ENCODE measurements around the gene TMEM30B. TPM values are rescaled to one million over a fixed set of nuclear protein-coding genes. Genes with fewer than 3 reads are reported as not detected.

TMEM30B gene, protein sequence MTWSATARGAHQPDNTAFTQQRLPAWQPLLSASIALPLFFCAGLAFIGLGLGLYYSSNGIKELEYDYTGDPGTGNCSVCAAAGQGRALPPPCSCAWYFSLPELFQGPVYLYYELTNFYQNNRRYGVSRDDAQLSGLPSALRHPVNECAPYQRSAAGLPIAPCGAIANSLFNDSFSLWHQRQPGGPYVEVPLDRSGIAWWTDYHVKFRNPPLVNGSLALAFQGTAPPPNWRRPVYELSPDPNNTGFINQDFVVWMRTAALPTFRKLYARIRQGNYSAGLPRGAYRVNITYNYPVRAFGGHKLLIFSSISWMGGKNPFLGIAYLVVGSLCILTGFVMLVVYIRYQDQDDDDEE
- total RNA-seq: 2.7 to 9.3 TPM (median 7.9 TPM) in 3 replicates
- long read RNA-seq, full-length matches to known transcripts: 35 of 35 reads
- long read RNA-seq, partial matches to known transcripts: 0 of 35 reads
- long read RNA-seq, other reads (novel, unspliced or antisense): 0 of 35 reads

DNA sequence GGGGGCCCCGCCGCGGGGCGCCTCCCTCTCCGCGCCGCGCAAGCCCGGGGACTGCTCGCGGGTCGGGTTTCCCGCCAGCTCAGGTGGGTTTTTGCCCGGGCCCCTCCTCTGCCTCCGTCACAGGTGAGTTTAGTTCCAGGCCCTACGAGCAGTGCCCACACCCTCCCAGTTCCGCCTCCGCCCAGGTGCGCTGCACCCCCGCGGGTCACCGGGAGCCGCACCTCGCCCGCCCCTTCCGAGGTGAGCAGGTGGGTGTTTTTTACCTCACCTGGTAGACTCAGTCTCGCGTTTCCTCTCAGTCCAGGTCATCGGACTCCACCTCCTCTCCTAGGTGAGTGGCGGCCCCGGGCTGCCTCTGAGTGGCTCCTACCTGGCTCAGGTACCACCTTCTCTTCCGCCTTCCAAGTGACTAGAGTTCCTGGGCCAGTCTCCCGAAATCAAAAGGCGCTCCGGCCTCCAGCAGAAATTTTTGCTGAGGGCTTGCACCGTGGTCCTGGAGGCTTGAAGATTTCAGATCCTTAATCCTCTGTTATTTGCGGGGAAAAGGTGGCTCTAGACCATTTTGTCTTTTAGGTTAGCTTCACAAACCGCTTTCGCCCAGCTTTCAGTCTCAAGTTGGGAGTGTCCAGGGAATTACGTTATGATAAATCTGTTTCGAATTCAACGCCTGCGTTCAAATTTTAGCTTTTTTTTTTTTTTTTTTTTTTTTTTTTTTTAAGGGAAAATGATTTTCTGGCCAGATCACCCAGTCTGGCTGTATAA is at the start of gene TMEM30B:
TSS of gene TMEM30B (minus strand) at position 153 of the 762 bp plus-strand sequence. CDS start 191 bp downstream, outside the sequence.
- peak within 1 kb of the TSS; percentile 81 for H3K4me3 Mint-ChIP-seq (ENCODE audit: unreplicated experiment)
- peaks cover 1% of the 10 kb centered on the region for H3K36me3 Mint-ChIP-seq (ENCODE audit: low read depth)
- TF ChIP-seq, protein P1, sequence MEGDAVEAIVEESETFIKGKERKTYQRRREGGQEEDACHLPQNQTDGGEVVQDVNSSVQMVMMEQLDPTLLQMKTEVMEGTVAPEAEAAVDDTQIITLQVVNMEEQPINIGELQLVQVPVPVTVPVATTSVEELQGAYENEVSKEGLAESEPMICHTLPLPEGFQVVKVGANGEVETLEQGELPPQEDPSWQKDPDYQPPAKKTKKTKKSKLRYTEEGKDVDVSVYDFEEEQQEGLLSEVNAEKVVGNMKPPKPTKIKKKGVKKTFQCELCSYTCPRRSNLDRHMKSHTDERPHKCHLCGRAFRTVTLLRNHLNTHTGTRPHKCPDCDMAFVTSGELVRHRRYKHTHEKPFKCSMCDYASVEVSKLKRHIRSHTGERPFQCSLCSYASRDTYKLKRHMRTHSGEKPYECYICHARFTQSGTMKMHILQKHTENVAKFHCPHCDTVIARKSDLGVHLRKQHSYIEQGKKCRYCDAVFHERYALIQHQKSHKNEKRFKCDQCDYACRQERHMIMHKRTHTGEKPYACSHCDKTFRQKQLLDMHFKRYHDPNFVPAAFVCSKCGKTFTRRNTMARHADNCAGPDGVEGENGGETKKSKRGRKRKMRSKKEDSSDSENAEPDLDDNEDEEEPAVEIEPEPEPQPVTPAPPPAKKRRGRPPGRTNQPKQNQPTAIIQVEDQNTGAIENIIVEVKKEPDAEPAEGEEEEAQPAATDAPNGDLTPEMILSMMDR (IDR thresholded peaks at IDR 0.05): no peak
- peaks cover 53% of the 10 kb centered on the region for H3K4me1 Mint-ChIP-seq (ENCODE audit: low read depth)
- DNase-seq (ENCODE audit: low spot score): no peak
- no peaks in the 10 kb centered on the region for H3K9me3 Mint-ChIP-seq (ENCODE audit: low read depth)
- H3K27ac Mint-ChIP-seq (ENCODE audit: unreplicated experiment): peak within 1 kb of the TSS; percentile 91
- H3K27me3 Mint-ChIP-seq (ENCODE audit: low read depth): no peaks in the 10 kb centered on the region

DNA sequence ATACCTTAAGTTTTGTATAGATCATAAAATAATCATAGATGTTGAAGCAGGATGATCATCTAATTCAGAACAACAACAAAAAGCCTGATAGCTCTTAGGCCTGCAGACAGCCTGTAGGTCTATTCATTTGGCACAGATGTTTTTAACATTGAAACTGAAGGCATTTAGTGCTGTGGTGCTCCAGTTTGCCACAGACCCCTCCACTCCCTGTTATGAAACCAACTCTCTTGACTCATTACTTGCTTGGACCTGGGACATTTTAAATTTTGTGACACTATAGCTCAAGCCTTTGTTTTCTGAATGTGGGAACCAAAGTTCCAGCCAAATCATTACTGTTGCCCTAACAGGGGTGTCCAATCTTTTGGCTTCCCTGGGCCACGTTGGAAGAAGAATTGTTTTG is 49.4 kb upstream of the TMEM30B start:
- TF ChIP-seq, protein P1 (IDR thresholded peaks at IDR 0.05): no peak
- no peak for DNase-seq (ENCODE audit: low spot score)
- Mint-ChIP-seq H3K27me3 (ENCODE audit: low read depth) (no peaks in the 10 kb centered on the region), H3K4me3 (ENCODE audit: unreplicated experiment) (no peak overlapping the region), H3K4me1 (ENCODE audit: low read depth) (peaks cover 5% of the 10 kb centered on the region), H3K9me3 (ENCODE audit: low read depth) (peaks cover 7% of the 10 kb centered on the region), H3K36me3 (ENCODE audit: low read depth) (peaks cover 2% of the 10 kb centered on the region), H3K27ac (ENCODE audit: unreplicated experiment) (no peak overlapping the region)

DNA sequence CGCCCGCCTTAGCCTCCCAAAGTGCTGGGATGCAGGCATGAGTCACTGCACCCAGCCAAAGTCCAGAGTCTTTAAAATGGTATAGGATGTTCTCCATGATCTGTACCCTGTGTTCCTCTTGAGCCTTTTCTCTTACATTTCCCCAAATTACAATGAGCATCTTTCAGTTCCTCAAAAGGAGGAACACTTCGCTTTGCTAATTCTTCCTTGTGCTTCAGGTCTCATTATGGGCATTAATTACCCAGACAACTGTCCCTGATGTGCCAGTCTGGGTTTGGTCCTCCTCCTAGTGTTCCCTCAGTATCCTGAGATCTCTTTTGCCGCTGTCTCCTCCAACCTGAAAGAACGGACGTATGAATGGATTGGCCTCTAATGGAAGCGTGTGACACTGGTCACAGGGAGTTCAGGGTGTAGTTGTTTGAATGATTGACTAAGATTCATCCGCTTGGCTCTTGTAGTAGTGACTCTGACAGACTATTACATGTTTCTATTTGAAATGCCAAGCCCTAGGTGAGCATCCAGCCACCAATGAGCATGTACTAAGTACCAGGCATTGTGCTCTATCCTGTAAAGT is 48.4 kb upstream of the TMEM30B start:
- TF ChIP-seq, protein P1 (IDR thresholded peaks at IDR 0.05): no peak
- Mint-ChIP-seq H3K4me3 (ENCODE audit: unreplicated experiment) (no peak overlapping the region), H3K27ac (ENCODE audit: unreplicated experiment) (no peak overlapping the region)

GRCh38 chr14:61328626-61329262 is 47.6 kb upstream of the TMEM30B start:
- no peak for DNase-seq (ENCODE audit: low spot score)
- Mint-ChIP-seq H3K36me3 (ENCODE audit: low read depth) (peaks cover 2% of the 10 kb centered on the region), H3K4me3 (ENCODE audit: unreplicated experiment) (no peak overlapping the region), H3K9me3 (ENCODE audit: low read depth) (peaks cover 8% of the 10 kb centered on the region), H3K27me3 (ENCODE audit: low read depth) (no peaks in the 10 kb centered on the region), H3K4me1 (ENCODE audit: low read depth) (peaks cover 5% of the 10 kb centered on the region), H3K27ac (ENCODE audit: unreplicated experiment) (no peak overlapping the region)
- TF ChIP-seq, protein P1 (IDR thresholded peaks at IDR 0.05): no peak

More for the DNA sequence above, 48.4 kb upstream of the TMEM30B start:
- no peaks in the 10 kb centered on the region for H3K27me3 Mint-ChIP-seq (ENCODE audit: low read depth)
- peaks cover 5% of the 10 kb centered on the region for H3K4me1 Mint-ChIP-seq (ENCODE audit: low read depth)
- H3K36me3 Mint-ChIP-seq (ENCODE audit: low read depth): peaks cover 2% of the 10 kb centered on the region
- no peak for DNase-seq (ENCODE audit: low spot score)
- H3K9me3 Mint-ChIP-seq (ENCODE audit: low read depth): peaks cover 8% of the 10 kb centered on the region

Measured in chondrocyte (in vitro differentiated cells).